HEK293 (cell line): Measurements from ENCODE around the gene ADCY4.
A peak's percentile ranks its signal among the peaks of the same experiment; 100 is the strongest.

Experiments
- CTCF ChIA-PET: fragments of 350-600 bp; formaldehyde crosslinking; extraction: SDS; loops from one replicate; lab custom pipeline; 2021; ENCODE audit warnings: antibody characterized with exemption; lab: Yijun Ruan, JAX
- POLR2A ChIA-PET: fragments of 300-600 bp; formaldehyde crosslinking; extraction: SDS; loops from one replicate; lab custom pipeline; 2020; ENCODE audit warnings: antibody characterized with exemption, inconsistent platforms; lab: Yijun Ruan, JAX
- H3K27ac ChIP-seq: fragments of 200-500 bp; sonication (Bioruptor generic); 2 replicates; pipeline ENCODE4 v1.5.1; 2014; ENCODE audit warnings: low read depth, low read length, control low read depth, inconsistent platforms; ENCODE audit errors: extremely low read depth
- H3K36me3 ChIP-seq, 2 experiments: fragments of 200-500 bp in 1 of 2; sonication (Bioruptor generic) in 1 of 2; 1 replicate in 1 of 2; 2 replicates in 1 of 2; pipeline ENCODE4 v1.5.1; 2014 to 2017; ENCODE audit warnings: inconsistent platforms in 2 of 2, low read length in 2 of 2; ENCODE audit not compliant: control insufficient read depth in 2 of 2, insufficient read depth in 1 of 2
- H3K4me1 ChIP-seq: fragments of 200-500 bp; sonication (Bioruptor generic); 2 replicates; pipeline ENCODE4 v1.5.1; 2014; ENCODE audit warnings: mild to moderate bottlenecking, low read length, inconsistent platforms; ENCODE audit not compliant: control insufficient read depth, insufficient read depth
- H3K4me3 ChIP-seq: 2 replicates; pipeline ENCODE4 v1.5.1; 2011; ENCODE audit warnings: low read depth, mild to moderate bottlenecking, control low read depth, low read length, moderate library complexity
- H3K9me3 ChIP-seq: fragments of 200-500 bp; sonication (Bioruptor generic); 2 replicates; pipeline ENCODE4 v1.5.1; 2014; ENCODE audit warnings: low read depth, low read length, inconsistent platforms; ENCODE audit not compliant: control insufficient read depth, insufficient read depth
- KLF1 ChIP-seq: fragments of 450-650 bp; formaldehyde crosslinking; IDR thresholded peaks from 2 replicates; pipeline ENCODE4 v1.5.1; 2016; ENCODE audit warnings: missing biosample characterization, missing genetic modification characterization
- KLF8 ChIP-seq: fragments of 450-650 bp; formaldehyde crosslinking; IDR thresholded peaks from 2 replicates; pipeline ENCODE4 v1.5.1; 2016; ENCODE audit warnings: missing biosample characterization, missing genetic modification characterization
- YY2 ChIP-seq: fragments of 450-650 bp; formaldehyde crosslinking; IDR thresholded peaks from 2 replicates; pipeline ENCODE4 v1.5.1; 2016; ENCODE audit warnings: missing biosample characterization, missing genetic modification characterization
- ZFP37 ChIP-seq: fragments of 450-650 bp; formaldehyde crosslinking; IDR thresholded peaks from 2 replicates; pipeline ENCODE4 v1.5.1; 2016; ENCODE audit warnings: missing biosample characterization, missing genetic modification characterization
- ZNF16 ChIP-seq: fragments of 450-650 bp; formaldehyde crosslinking; IDR thresholded peaks from 2 replicates; pipeline ENCODE4 v1.5.1; 2016; ENCODE audit warnings: low read depth, missing biosample characterization, missing genetic modification characterization
- ZNF248 ChIP-seq: fragments of 450-650 bp; formaldehyde crosslinking; IDR thresholded peaks from 2 replicates; pipeline ENCODE4 v1.5.1; 2017; ENCODE audit warnings: missing biosample characterization, missing genetic modification characterization
- ZNF350 ChIP-seq: fragments of 450-650 bp; formaldehyde crosslinking; IDR thresholded peaks from 2 replicates; pipeline ENCODE4 v1.5.0; 2017; ENCODE audit warnings: missing biosample characterization, mild to moderate bottlenecking, missing genetic modification characterization
- ZNF521 ChIP-seq: fragments of 450-650 bp; formaldehyde crosslinking; IDR thresholded peaks from 2 replicates; pipeline ENCODE4 v1.5.1; 2017; ENCODE audit warnings: missing biosample characterization, mild to moderate bottlenecking, missing genetic modification characterization
- ZNF548 ChIP-seq: fragments of 450-650 bp; formaldehyde crosslinking; IDR thresholded peaks from 2 replicates; pipeline ENCODE4 v1.5.1; 2016; ENCODE audit warnings: missing biosample characterization, missing genetic modification characterization
- ZSCAN23 ChIP-seq: fragments of 450-650 bp; formaldehyde crosslinking; IDR thresholded peaks from 2 replicates; pipeline ENCODE4 v1.5.1; 2016; ENCODE audit warnings: missing biosample characterization, missing genetic modification characterization
- TF ChIP-seq, protein P1 (sequence below): fragments of 450-650 bp; formaldehyde crosslinking; IDR thresholded peaks from 2 replicates; pipeline ENCODE4 v1.5.1; 2016; ENCODE audit warnings: missing biosample characterization, missing genetic modification characterization
- TF ChIP-seq, protein P2 (sequence below): fragments of 450-650 bp; formaldehyde crosslinking; IDR thresholded peaks from 2 replicates; pipeline ENCODE4 v1.5.1; 2016; ENCODE audit warnings: missing biosample characterization, missing genetic modification characterization, borderline replicate concordance
- TF ChIP-seq, protein P3 (sequence below): fragments of 450-650 bp; formaldehyde crosslinking; IDR thresholded peaks from 2 replicates; pipeline ENCODE4 v1.5.1; 2016; ENCODE audit warnings: missing biosample characterization, missing genetic modification characterization, borderline replicate concordance
- TF ChIP-seq, protein P4 (sequence below): fragments of 450-650 bp; IDR thresholded peaks from 2 replicates; pipeline ENCODE4 v1.5.1; 2018; ENCODE audit warnings: missing biosample characterization, missing genetic modification characterization
- TF ChIP-seq, protein P5 (sequence below): fragments of 450-650 bp; formaldehyde crosslinking; conservative IDR thresholded peaks from 2 replicates; pipeline ENCODE4 v1.5.1; 2016; ENCODE audit warnings: low read depth, missing biosample characterization, missing genetic modification characterization

ADCY4 gene

DNA sequence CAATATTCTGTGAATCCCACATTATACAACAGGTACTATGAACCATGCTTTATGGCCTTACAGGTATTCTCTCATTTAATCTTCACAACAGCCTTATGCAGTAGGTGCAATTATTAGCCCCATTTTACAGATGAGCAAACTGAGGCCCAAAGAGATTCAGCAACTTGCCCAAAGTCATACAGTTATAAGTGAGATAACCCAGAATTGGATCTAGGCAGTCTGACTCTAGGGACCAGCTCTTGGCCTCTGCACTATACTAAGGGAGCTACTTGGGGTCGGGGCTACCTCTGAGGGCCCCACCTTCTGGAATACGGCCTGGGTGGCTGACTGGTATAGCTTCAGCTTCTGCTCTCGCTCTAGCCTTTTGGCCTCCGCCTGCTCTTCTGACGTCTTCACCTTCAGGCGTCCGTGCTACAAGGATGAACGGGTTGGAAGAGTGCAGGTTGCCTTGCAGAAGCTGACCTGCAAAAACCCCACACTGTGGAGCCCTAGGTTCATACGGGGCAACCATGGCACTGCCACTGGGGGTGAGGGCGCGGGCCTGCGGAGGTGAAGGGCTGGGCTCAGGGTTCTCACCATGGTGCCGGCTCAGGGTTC, 64.2 kb downstream of the ADCY4 start (continued):
- TF ChIP-seq, protein P1, sequence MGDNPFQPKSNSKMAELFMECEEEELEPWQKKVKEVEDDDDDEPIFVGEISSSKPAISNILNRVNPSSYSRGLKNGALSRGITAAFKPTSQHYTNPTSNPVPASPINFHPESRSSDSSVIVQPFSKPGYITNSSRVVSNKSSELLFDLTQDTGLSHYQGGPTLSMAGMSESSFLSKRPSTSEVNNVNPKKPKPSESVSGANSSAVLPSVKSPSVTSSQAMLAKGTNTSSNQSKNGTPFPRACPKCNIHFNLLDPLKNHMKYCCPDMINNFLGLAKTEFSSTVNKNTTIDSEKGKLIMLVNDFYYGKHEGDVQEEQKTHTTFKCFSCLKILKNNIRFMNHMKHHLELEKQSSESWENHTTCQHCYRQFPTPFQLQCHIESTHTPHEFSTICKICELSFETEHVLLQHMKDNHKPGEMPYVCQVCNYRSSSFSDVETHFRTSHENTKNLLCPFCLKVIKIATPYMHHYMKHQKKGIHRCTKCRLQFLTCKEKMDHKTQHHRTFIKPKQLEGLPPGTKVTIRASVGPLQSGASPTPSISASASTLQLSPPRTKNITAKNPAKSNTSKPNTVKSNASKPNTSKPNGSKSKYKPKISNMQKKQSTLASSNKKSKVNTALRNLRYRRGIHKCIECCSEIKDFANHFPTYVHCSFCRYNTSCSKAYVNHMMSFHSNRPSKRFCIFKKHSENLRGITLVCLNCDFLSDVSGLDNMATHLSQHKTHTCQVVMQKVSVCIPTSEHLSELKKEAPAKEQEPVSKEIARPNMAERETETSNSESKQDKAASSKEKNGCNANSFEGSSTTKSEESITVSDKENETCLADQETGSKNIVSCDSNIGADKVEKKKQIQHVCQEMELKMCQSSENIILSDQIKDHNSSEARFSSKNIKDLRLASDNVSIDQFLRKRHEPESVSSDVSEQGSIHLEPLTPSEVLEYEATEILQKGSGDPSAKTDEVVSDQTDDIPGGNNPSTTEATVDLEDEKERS = no peak
- no peak for TF ChIP-seq YY2 (tag by site-specific recombination)
- TF ChIP-seq KLF8 (tag by site-specific recombination) = 0 out of 2 replicates have a peak, but pooled peaks have one; percentile 29
- TF ChIP-seq, all 188 proteins: peak for 3

DNA sequence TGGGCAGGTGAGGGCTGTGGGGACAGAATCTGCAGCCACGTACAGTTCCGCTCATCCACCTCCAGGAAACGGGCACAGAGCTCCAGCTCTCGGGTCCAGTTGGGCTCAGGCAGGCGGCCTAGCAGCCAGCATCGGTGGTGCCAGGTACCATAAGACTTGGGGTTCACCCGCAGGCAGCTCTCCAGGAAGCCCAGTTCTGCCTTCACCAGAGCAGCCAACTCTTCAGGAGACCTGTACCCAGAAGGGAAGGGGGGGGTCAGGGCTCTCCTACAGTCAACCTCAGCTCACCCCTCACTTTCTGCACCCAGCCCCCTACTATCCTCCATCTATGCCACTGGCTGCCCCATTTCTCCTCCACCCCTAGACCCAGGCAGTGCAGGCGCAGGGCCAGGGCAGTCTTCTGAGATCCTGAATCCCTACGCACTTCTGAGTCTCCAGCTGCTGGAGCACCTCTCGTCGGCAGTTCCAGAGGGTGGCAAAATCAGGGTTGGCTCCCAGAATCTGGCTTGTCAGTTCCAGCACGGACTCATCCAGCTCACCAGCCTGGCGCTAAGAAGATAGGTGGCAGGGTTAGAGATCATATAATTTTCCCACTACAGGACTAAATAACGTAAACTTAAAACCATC, 64.8 kb downstream of the ADCY4 start:
- POLR2A ChIA-PET = interaction anchor here (0.8 to 2.9 kb wide), 8 partner anchors 8 to 156 kb away, joined by 3 to 47 read pairs (median 12); partner anchors contain the start of genes DCAF11, DHRS1, IPO4 and MDP1

More for the DNA sequence above, 64.8 kb downstream of the ADCY4 start:
- H3K27ac ChIP-seq = no peak overlapping the region
- no peak overlapping the region for H3K4me3 ChIP-seq
- no peak for TF ChIP-seq ZNF521 (tag by site-specific recombination)
- TF ChIP-seq ZFP37 (tag by site-specific recombination) = no peak
- TF ChIP-seq, protein P2, sequence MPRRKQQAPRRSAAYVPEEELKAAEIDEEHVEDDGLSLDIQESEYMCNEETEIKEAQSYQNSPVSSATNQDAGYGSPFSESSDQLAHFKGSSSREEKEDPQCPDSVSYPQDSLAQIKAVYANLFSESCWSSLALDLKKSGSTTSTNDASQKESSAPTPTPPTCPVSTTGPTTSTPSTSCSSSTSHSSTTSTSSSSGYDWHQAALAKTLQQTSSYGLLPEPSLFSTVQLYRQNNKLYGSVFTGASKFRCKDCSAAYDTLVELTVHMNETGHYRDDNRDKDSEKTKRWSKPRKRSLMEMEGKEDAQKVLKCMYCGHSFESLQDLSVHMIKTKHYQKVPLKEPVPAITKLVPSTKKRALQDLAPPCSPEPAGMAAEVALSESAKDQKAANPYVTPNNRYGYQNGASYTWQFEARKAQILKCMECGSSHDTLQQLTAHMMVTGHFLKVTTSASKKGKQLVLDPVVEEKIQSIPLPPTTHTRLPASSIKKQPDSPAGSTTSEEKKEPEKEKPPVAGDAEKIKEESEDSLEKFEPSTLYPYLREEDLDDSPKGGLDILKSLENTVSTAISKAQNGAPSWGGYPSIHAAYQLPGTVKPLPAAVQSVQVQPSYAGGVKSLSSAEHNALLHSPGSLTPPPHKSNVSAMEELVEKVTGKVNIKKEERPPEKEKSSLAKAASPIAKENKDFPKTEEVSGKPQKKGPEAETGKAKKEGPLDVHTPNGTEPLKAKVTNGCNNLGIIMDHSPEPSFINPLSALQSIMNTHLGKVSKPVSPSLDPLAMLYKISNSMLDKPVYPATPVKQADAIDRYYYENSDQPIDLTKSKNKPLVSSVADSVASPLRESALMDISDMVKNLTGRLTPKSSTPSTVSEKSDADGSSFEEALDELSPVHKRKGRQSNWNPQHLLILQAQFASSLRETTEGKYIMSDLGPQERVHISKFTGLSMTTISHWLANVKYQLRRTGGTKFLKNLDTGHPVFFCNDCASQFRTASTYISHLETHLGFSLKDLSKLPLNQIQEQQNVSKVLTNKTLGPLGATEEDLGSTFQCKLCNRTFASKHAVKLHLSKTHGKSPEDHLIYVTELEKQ (tag by site-specific recombination) = no peak
- TF ChIP-seq, protein P3, sequence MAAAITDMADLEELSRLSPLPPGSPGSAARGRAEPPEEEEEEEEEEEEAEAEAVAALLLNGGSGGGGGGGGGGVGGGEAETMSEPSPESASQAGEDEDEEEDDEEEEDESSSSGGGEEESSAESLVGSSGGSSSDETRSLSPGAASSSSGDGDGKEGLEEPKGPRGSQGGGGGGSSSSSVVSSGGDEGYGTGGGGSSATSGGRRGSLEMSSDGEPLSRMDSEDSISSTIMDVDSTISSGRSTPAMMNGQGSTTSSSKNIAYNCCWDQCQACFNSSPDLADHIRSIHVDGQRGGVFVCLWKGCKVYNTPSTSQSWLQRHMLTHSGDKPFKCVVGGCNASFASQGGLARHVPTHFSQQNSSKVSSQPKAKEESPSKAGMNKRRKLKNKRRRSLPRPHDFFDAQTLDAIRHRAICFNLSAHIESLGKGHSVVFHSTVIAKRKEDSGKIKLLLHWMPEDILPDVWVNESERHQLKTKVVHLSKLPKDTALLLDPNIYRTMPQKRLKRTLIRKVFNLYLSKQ (tag by site-specific recombination) = no peak
- no peak for TF ChIP-seq ZNF248 (tag by site-specific recombination)
- TF ChIP-seq ZNF350 = no peak
- no peak for TF ChIP-seq ZNF548
- TF ChIP-seq, protein P4, sequence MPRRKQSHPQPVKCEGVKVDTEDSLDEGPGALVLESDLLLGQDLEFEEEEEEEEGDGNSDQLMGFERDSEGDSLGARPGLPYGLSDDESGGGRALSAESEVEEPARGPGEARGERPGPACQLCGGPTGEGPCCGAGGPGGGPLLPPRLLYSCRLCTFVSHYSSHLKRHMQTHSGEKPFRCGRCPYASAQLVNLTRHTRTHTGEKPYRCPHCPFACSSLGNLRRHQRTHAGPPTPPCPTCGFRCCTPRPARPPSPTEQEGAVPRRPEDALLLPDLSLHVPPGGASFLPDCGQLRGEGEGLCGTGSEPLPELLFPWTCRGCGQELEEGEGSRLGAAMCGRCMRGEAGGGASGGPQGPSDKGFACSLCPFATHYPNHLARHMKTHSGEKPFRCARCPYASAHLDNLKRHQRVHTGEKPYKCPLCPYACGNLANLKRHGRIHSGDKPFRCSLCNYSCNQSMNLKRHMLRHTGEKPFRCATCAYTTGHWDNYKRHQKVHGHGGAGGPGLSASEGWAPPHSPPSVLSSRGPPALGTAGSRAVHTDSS = no peak
- TF ChIP-seq, protein P5, sequence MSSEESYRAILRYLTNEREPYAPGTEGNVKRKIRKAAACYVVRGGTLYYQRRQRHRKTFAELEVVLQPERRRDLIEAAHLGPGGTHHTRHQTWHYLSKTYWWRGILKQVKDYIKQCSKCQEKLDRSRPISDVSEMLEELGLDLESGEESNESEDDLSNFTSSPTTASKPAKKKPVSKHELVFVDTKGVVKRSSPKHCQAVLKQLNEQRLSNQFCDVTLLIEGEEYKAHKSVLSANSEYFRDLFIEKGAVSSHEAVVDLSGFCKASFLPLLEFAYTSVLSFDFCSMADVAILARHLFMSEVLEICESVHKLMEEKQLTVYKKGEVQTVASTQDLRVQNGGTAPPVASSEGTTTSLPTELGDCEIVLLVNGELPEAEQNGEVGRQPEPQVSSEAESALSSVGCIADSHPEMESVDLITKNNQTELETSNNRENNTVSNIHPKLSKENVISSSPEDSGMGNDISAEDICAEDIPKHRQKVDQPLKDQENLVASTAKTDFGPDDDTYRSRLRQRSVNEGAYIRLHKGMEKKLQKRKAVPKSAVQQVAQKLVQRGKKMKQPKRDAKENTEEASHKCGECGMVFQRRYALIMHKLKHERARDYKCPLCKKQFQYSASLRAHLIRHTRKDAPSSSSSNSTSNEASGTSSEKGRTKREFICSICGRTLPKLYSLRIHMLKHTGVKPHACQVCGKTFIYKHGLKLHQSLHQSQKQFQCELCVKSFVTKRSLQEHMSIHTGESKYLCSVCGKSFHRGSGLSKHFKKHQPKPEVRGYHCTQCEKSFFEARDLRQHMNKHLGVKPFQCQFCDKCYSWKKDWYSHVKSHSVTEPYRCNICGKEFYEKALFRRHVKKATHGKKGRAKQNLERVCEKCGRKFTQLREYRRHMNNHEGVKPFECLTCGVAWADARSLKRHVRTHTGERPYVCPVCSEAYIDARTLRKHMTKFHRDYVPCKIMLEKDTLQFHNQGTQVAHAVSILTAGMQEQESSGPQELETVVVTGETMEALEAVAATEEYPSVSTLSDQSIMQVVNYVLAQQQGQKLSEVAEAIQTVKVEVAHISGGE = no peak
- TF ChIP-seq ZNF16 (tag by site-specific recombination) = no peak
- TF ChIP-seq KLF1 (tag by site-specific recombination) = no peak
- no peak for TF ChIP-seq ZSCAN23 (tag by site-specific recombination)
- H3K9me3 ChIP-seq = no peaks in the 10 kb centered on the region
- peaks cover 0 to 39% of the 10 kb centered on the region in 2 experiments; a peak in 1 of 3 replicates for H3K36me3 ChIP-seq
- H3K4me1 ChIP-seq = peaks cover 3% of the 10 kb centered on the region; the same call in 1 of the 2 replicates
- CTCF ChIA-PET = interaction anchor here (1.0 to 3.0 kb wide), 8 partner anchors 11 to 161 kb away, joined by 3 to 17 read pairs (median 5); partner anchors contain the start of genes CIDEB, MDP1 and TINF2
